DOHH2 (cell line): ENCODE measurements around the gene NCKIPSD.

ENCODE experiments used
- H3F3A ChIP-seq: fragments of 200-600 bp; sonication (generic), shearing (Covaris generic); 2 replicates; pipeline ENCODE4 v1.6.0; 2016; ENCODE audit warnings: antibody characterized with exemption, mild to moderate bottlenecking; ENCODE audit not compliant: control insufficient read depth, insufficient read depth
- H3K27ac ChIP-seq: fragments of 200-600 bp; sonication (generic); 2 replicates; pipeline ENCODE4 v1.5.1; 2014; ENCODE audit warnings: low read depth, mild to moderate bottlenecking, low read length, moderate library complexity
- H3K27me3 ChIP-seq: fragments of 200-600 bp; sonication (generic); 2 replicates; pipeline ENCODE4 v1.6.1; 2014; ENCODE audit warnings: mild to moderate bottlenecking, low read length, mixed read lengths; ENCODE audit not compliant: control insufficient read depth
- H3K36me3 ChIP-seq: fragments of 200-600 bp; sonication (generic); 2 replicates; pipeline ENCODE4 v1.6.1; 2014; ENCODE audit warnings: mild to moderate bottlenecking, low read length, moderate library complexity, mixed read lengths; ENCODE audit not compliant: control insufficient read depth
- H3K4me1 ChIP-seq: fragments of 200-600 bp; sonication (generic); 2 replicates; pipeline ENCODE4 v1.6.1; 2014; ENCODE audit warnings: mild to moderate bottlenecking, low read length, mixed read lengths; ENCODE audit not compliant: control insufficient read depth
- H3K4me2 ChIP-seq: fragments of 200-600 bp; sonication (generic); 2 replicates; pipeline ENCODE4 v1.6.0; 2014; ENCODE audit warnings: mild to moderate bottlenecking, low read length, moderate library complexity
- H3K4me3 ChIP-seq: fragments of 200-600 bp; sonication (generic); 2 replicates; pipeline ENCODE4 v1.5.1; 2014; ENCODE audit warnings: mild to moderate bottlenecking, low read length, mixed read lengths
- H3K79me2 ChIP-seq: fragments of 200-600 bp; sonication (generic); 2 replicates; pipeline ENCODE4 v1.6.1; 2014; ENCODE audit warnings: mild to moderate bottlenecking, low read length, mixed read lengths; ENCODE audit not compliant: control insufficient read depth
- H3K9me2 ChIP-seq: fragments of 200-600 bp; sonication (generic); replicated peaks from 2 replicates; pipeline ENCODE4 v1.6.1; 2014; ENCODE audit warnings: mild to moderate bottlenecking, low read length, mixed read lengths; ENCODE audit not compliant: control insufficient read depth
- H3K9me3 ChIP-seq: fragments of 200-600 bp; sonication (generic); 2 replicates; pipeline ENCODE4 v1.6.1; 2014; ENCODE audit warnings: antibody characterized with exemption, low read length, mixed read lengths; ENCODE audit not compliant: control insufficient read depth, insufficient read depth
- H4K20me1 ChIP-seq: fragments of 200-600 bp; sonication (generic); 2 replicates; pipeline ENCODE4 v1.6.0; 2014; ENCODE audit warnings: low read depth, mild to moderate bottlenecking, antibody characterized with exemption, low read length, moderate library complexity; ENCODE audit not compliant: control insufficient read depth, insufficient read depth
- CTCF ChIP-seq: fragments of 200-600 bp; sonication (generic); IDR thresholded peaks from one replicate; pipeline ENCODE4 v1.5.1; 2014; ENCODE audit warnings: antibody characterized with exemption, mild to moderate bottlenecking, low read depth, low read length; ENCODE audit not compliant: poor library complexity, severe bottlenecking
- EZH2phosphoT487 ChIP-seq: fragments of 200-600 bp; sonication (generic); IDR thresholded peaks from 2 replicates; pipeline ENCODE4 v1.6.1; 2017; ENCODE audit warnings: borderline replicate concordance, mild to moderate bottlenecking, antibody characterized with exemption, low read length, moderate library complexity, mixed read lengths

The NCKIPSD gene

GRCh38 chr3:48690846-48691458, 5.2 kb upstream of the NCKIPSD start:
- peaks cover 77% of the 10 kb centered on the region for H3K36me3 ChIP-seq
- H4K20me1 ChIP-seq, result no peaks in the 10 kb centered on the region
- H3F3A ChIP-seq, result peaks cover 11% of the 10 kb centered on the region
- H3K27me3 ChIP-seq, result no peaks in the 10 kb centered on the region
- H3K79me2 ChIP-seq, result peaks cover 11% of the 10 kb centered on the region; the same call in 1 of the 2 replicates
- H3K27ac ChIP-seq, result no peak overlapping the region
- H3K4me3 ChIP-seq, result no peak overlapping the region
- no peak overlapping the region for H3K4me2 ChIP-seq
- no peak for TF ChIP-seq EZH2phosphoT487
- TF ChIP-seq CTCF, result no peak
- H3K4me1 ChIP-seq, result peaks cover 24% of the 10 kb centered on the region
- H3K9me3 ChIP-seq, result no peaks in the 10 kb centered on the region
- no peaks in the 10 kb centered on the region for H3K9me2 ChIP-seq

GRCh38 chr3:48689384-48689783, 3.7 kb upstream of the NCKIPSD start:
- Histone ChIP-seq H3K4me2 (no peak overlapping the region), H4K20me1 (no peaks in the 10 kb centered on the region), H3K36me3 (peaks cover 65% of the 10 kb centered on the region), H3K4me1 (peaks cover 30% of the 10 kb centered on the region), H3K9me2 (no peaks in the 10 kb centered on the region), H3F3A (peaks cover 11% of the 10 kb centered on the region), H3K4me3 (no peak overlapping the region), H3K27ac (no peak overlapping the region), H3K27me3 (no peaks in the 10 kb centered on the region), H3K9me3 (no peaks in the 10 kb centered on the region), H3K79me2 (peaks cover 9% of the 10 kb centered on the region)
- TF ChIP-seq EZH2phosphoT487 (no peak), CTCF (no peak)

- Histone ChIP-seq H3K9me3 (no peaks in the 10 kb centered on the region), H3F3A (peaks cover 11% of the 10 kb centered on the region), H4K20me1 (no peaks in the 10 kb centered on the region), H3K4me3 (no peak overlapping the region), H3K4me2 (no peak overlapping the region), H3K79me2 (peaks cover 16% of the 10 kb centered on the region), H3K27me3 (no peaks in the 10 kb centered on the region), H3K27ac (no peak overlapping the region), H3K36me3 (peaks cover 60% of the 10 kb centered on the region), H3K4me1 (peaks cover 36% of the 10 kb centered on the region), H3K9me2 (no peaks in the 10 kb centered on the region)
- TF ChIP-seq CTCF (no peak), EZH2phosphoT487 (no peak)
Measured at GRCh38 chr3:48688737-48689075, 3.0 kb upstream of the NCKIPSD start.
